OCI-LY1 (cell line): ENCODE data around the gene SH2D6.

Source experiments
- EZH2 ChIP-seq: fragments of 200-600 bp; sonication (generic), shearing (Covaris generic); IDR thresholded peaks from 2 replicates; pipeline ENCODE4 v1.8.0; 2017; ENCODE audit warnings: borderline replicate concordance, mixed run types, mild to moderate bottlenecking, antibody characterized with exemption, low read length, moderate library complexity, mixed read lengths
- TF ChIP-seq, protein P1 (sequence below): fragments of 200-600 bp; sonication (generic), shearing (Covaris generic); IDR thresholded peaks from 2 replicates; pipeline ENCODE4 v1.5.1; 2017; ENCODE audit warnings: mild to moderate bottlenecking, antibody characterized with exemption, low read length, moderate library complexity, mixed read lengths

DNA sequence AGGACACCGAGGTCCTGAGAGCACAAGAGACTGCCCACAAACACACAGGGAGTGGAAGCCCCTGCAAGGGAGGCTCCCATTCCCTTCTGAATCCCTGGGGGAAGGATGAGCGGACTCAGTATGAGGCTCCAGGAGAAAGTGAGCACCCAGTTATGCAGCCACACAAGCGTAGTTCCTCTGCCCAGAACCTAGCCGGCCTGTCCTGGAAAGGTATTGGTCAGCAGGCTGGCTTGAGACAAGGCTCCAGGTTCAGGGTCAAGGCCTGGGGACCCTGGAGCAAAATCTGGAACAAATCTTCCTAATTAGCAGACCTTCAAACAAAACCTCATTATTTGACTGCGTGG is 7.1 kb upstream of the SH2D6 start:
- TF ChIP-seq, protein P1, sequence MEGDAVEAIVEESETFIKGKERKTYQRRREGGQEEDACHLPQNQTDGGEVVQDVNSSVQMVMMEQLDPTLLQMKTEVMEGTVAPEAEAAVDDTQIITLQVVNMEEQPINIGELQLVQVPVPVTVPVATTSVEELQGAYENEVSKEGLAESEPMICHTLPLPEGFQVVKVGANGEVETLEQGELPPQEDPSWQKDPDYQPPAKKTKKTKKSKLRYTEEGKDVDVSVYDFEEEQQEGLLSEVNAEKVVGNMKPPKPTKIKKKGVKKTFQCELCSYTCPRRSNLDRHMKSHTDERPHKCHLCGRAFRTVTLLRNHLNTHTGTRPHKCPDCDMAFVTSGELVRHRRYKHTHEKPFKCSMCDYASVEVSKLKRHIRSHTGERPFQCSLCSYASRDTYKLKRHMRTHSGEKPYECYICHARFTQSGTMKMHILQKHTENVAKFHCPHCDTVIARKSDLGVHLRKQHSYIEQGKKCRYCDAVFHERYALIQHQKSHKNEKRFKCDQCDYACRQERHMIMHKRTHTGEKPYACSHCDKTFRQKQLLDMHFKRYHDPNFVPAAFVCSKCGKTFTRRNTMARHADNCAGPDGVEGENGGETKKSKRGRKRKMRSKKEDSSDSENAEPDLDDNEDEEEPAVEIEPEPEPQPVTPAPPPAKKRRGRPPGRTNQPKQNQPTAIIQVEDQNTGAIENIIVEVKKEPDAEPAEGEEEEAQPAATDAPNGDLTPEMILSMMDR: no peak
- no peak for TF ChIP-seq EZH2
